ENCODE data around the gene AS3MT.

DNA sequence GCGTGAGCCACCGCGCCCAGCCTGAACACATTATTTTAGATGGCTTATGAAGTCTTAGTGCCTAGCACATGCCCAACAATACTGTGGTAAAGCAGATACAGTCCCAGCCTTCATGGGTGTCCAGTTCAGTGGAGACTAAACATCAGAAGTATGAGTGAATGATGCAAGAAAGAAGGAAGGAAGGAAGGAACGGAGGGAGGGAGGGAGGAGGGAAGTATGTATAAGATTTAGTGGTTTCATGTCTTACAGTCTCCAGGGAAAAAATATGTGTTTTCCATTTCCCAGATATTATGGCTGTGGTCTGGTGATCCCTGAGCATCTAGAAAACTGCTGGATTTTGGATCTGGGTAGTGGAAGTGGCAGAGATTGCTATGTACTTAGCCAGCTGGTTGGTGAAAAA, 2.9 kb downstream of the AS3MT start:
- TF ChIP-seq POLR2A (IDR thresholded peaks at IDR 0.05) (no peak), POLR2AphosphoS5 (IDR thresholded peaks at IDR 0.05) (no peak), EP300 (IDR thresholded peaks at IDR 0.05) (no peak)
- TF ChIP-seq, protein P1, sequence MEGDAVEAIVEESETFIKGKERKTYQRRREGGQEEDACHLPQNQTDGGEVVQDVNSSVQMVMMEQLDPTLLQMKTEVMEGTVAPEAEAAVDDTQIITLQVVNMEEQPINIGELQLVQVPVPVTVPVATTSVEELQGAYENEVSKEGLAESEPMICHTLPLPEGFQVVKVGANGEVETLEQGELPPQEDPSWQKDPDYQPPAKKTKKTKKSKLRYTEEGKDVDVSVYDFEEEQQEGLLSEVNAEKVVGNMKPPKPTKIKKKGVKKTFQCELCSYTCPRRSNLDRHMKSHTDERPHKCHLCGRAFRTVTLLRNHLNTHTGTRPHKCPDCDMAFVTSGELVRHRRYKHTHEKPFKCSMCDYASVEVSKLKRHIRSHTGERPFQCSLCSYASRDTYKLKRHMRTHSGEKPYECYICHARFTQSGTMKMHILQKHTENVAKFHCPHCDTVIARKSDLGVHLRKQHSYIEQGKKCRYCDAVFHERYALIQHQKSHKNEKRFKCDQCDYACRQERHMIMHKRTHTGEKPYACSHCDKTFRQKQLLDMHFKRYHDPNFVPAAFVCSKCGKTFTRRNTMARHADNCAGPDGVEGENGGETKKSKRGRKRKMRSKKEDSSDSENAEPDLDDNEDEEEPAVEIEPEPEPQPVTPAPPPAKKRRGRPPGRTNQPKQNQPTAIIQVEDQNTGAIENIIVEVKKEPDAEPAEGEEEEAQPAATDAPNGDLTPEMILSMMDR (IDR thresholded peaks at IDR 0.05): no peak

Data from stomach (tissue), 4 donors.